GM12892 (cell line): ENCODE data around the gene TRPM4.

Experiments used
- POLR2AphosphoS5 ChIP-seq: IDR thresholded peaks from 2 replicates; pipeline ENCODE4 v1.6.1; 2011; ENCODE audit warnings: low read depth, low read length, control low read depth
- TAF1 ChIP-seq: IDR thresholded peaks from 2 replicates; pipeline ENCODE4 v1.6.1; 2011; ENCODE audit warnings: low read depth, mild to moderate bottlenecking, control low read depth, low read length, borderline replicate concordance

DNA sequence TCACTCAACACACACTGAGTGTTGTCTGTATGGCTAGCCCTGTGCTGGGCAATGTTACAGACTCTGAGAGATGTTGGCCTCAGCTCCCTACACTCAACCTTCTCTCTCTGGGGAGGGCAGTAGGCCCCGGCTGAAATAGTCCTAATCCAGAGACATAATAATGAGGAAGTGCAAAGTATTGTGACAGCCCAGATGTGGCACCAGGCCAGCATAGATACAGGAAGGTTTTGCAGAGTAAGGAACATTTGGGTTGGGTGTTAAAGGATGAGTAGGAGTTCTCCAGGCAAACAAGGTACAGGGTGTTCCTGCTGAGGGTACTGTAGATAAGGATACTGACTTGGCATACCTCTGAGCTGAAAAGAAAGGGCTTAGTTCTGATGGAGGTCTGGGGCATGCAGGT is 41.0 kb upstream of the TRPM4 start:
- TF ChIP-seq TAF1 = no peak
- TF ChIP-seq POLR2AphosphoS5 = no peak
